Keratinocyte (primary cell): ENCODE results near the gene NINJ1. TPM values are rescaled to one million over a fixed set of nuclear protein-coding genes. Genes with fewer than 3 reads are reported as not detected.

Source experiments
- DNase-seq: peaks from one replicate; pipeline ENCODE4 v3.0.0-alpha.2; 2011; ENCODE audit warnings: low read depth, missing footprints, low spot score
- FAIRE-seq: peaks from 2 replicates; lab custom pipeline; 2011; peaks lifted over from hg19 to GRCh38; lab: Jason Lieb, UNC
- H2AFZ ChIP-seq: 2 replicates; pipeline ENCODE4 v1.6.0; 2012; ENCODE audit warnings: low read length, control low read depth, inconsistent platforms; ENCODE audit not compliant: control insufficient read depth
- H3K27ac ChIP-seq: 2 replicates; pipeline ENCODE4 v1.5.1; 2011; ENCODE audit warnings: low read length; ENCODE audit not compliant: control insufficient read depth, insufficient read depth
- H3K27me3 ChIP-seq: 3 replicates; pipeline ENCODE4 v1.6.0; 2011; ENCODE audit warnings: low read length; ENCODE audit not compliant: control insufficient read depth, insufficient read depth; ENCODE audit errors: extremely low read depth
- H3K36me3 ChIP-seq, 2 experiments: 2 replicates in 1 of 2; 3 replicates in 1 of 2; pipeline ENCODE4 v1.5.1; 2011; ENCODE audit warnings: low read length in 2 of 2, mild to moderate bottlenecking in 1 of 2; ENCODE audit not compliant: control insufficient read depth in 2 of 2, insufficient read depth in 2 of 2; ENCODE audit errors: extremely low read depth in 1 of 2
- H3K4me1 ChIP-seq: 3 replicates; pipeline ENCODE4 v1.5.1; 2011; ENCODE audit warnings: low read length; ENCODE audit not compliant: control insufficient read depth, insufficient read depth; ENCODE audit errors: extremely low read depth
- H3K4me2 ChIP-seq: 3 replicates; pipeline ENCODE4 v1.6.0; 2011; ENCODE audit warnings: low read depth, low read length; ENCODE audit not compliant: control insufficient read depth, insufficient read depth; ENCODE audit errors: extremely low read depth
- H3K4me3 ChIP-seq, 3 experiments: fragments of 200-600 bp in 1 of 3; sonication (generic) in 1 of 3; 2 replicates in 2 of 3; 3 replicates in 1 of 3; pipeline ENCODE4 v1.5.1; 2011 to 2016; ENCODE audit warnings: low read length in 3 of 3, mild to moderate bottlenecking in 3 of 3, control low read depth in 2 of 3, inconsistent platforms in 1 of 3, low read depth in 1 of 3, mixed read lengths in 1 of 3, mixed run types in 1 of 3, moderate library complexity in 1 of 3; ENCODE audit not compliant: control insufficient read depth in 2 of 3, insufficient read depth in 2 of 3; ENCODE audit errors: extremely low read depth in 1 of 3
- H3K79me2 ChIP-seq: 2 replicates; pipeline ENCODE4 v1.6.0; 2012; ENCODE audit warnings: low read length; ENCODE audit not compliant: control insufficient read depth, insufficient read depth
- H3K9ac ChIP-seq: 3 replicates; pipeline ENCODE4 v1.6.0; 2011; ENCODE audit warnings: low read length; ENCODE audit not compliant: control insufficient read depth, insufficient read depth; ENCODE audit errors: extremely low read depth
- H3K9me1 ChIP-seq: 3 replicates; pipeline ENCODE4 v1.6.0; 2011; ENCODE audit warnings: low read length; ENCODE audit not compliant: control insufficient read depth, insufficient read depth; ENCODE audit errors: extremely low read depth
- H3K9me3 ChIP-seq: 2 replicates; pipeline ENCODE4 v1.5.1; 2012; ENCODE audit warnings: low read depth, low read length; ENCODE audit not compliant: control insufficient read depth
- H4K20me1 ChIP-seq: 3 replicates; pipeline ENCODE4 v1.6.0; 2011; ENCODE audit warnings: low read length; ENCODE audit not compliant: control insufficient read depth, insufficient read depth; ENCODE audit errors: extremely low read depth
- EZH2 ChIP-seq: IDR thresholded peaks from one replicate; pipeline ENCODE4 v1.6.1; 2012; ENCODE audit warnings: inconsistent platforms, mild to moderate bottlenecking, low read length, moderate library complexity
- dilution Hi-C: fragments of 300-500 bp; cut with MboI; formaldehyde crosslinking; loops from one replicate; pipeline ENCODE4 v1.7.0; 2020; ENCODE audit warnings: low sequenced_read_pairs; ENCODE audit not compliant: extremely low pct_ligation_motif_present
- polyA plus RNA-seq, 5 experiments: library from polyadenylated mRNA; depleted of rRNA in 3 of 5; stranded (reverse) in 3 of 5; stranded (forward) in 1 of 5; unstranded in 1 of 5; fragments of >200 nt; gene quantifications; 1 replicate in 1 of 5; 2 replicates in 3 of 5; 3 replicates in 1 of 5; pipeline versions ENCODE4 v1.2.1 to v1.2.3, GENCODE V29; 2011 to 2012; ENCODE audit warnings: missing spikeins in 2 of 5, low read depth in 1 of 5, low replicate concordance in 1 of 5
- TF ChIP-seq, protein P1 (sequence below), 3 experiments: IDR thresholded peaks in 1 of 3; conservative IDR thresholded peaks in 1 of 3; optimal IDR thresholded peaks in 1 of 3; 2 replicates in 2 of 3; 3 replicates in 1 of 3; pipeline versions ENCODE3 to v1.5.1; 2011; ENCODE audit warnings: low read length in 3 of 3, mild to moderate bottlenecking in 3 of 3, moderate library complexity in 2 of 3, control low read depth in 1 of 3, inconsistent platforms in 1 of 3; ENCODE audit not compliant: insufficient read depth in 2 of 3; ENCODE audit errors: extremely low read depth in 1 of 3

NINJ1 gene
- polyA plus RNA-seq, 1 donor (not counting 4 experiments of a cell fraction or from before 2014, with no cell fraction given): 7.4 TPM

- Histone ChIP-seq H3K4me3 (no peak overlapping the region), H3K79me2 (no peaks in the 10 kb centered on the region), H3K27me3 (no peaks in the 10 kb centered on the region), H3K27ac (no peak overlapping the region), H3K9me1 (no peaks in the 10 kb centered on the region), H4K20me1 (no peaks in the 10 kb centered on the region), H3K36me3 (no peaks in the 10 kb centered on the region), H3K4me1 (no peaks in the 10 kb centered on the region), H3K9me3 (peaks cover 3% of the 10 kb centered on the region), H3K9ac (no peak overlapping the region), H2AFZ (no peak overlapping the region), H3K4me2 (no peak overlapping the region)
- FAIRE-seq (no peak), DNase-seq (no peak)
- no peak for TF ChIP-seq EZH2
- TF ChIP-seq, protein P1, sequence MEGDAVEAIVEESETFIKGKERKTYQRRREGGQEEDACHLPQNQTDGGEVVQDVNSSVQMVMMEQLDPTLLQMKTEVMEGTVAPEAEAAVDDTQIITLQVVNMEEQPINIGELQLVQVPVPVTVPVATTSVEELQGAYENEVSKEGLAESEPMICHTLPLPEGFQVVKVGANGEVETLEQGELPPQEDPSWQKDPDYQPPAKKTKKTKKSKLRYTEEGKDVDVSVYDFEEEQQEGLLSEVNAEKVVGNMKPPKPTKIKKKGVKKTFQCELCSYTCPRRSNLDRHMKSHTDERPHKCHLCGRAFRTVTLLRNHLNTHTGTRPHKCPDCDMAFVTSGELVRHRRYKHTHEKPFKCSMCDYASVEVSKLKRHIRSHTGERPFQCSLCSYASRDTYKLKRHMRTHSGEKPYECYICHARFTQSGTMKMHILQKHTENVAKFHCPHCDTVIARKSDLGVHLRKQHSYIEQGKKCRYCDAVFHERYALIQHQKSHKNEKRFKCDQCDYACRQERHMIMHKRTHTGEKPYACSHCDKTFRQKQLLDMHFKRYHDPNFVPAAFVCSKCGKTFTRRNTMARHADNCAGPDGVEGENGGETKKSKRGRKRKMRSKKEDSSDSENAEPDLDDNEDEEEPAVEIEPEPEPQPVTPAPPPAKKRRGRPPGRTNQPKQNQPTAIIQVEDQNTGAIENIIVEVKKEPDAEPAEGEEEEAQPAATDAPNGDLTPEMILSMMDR (optimal IDR thresholded peaks at IDR 0.05 in 1 of 3, IDR thresholded peaks at IDR 0.05 in 1 of 3, conservative IDR thresholded peaks at IDR 0.05 in 1 of 3; ENCODE audit: extremely low read depth in 1 of 3, insufficient read depth in 2 of 3, low read length in 3 of 3): no peak
- dilution Hi-C loops: no loop called here
Measured at GRCh38 chr9:93083592-93084470, 50.2 kb downstream of the NINJ1 start.

DNA sequence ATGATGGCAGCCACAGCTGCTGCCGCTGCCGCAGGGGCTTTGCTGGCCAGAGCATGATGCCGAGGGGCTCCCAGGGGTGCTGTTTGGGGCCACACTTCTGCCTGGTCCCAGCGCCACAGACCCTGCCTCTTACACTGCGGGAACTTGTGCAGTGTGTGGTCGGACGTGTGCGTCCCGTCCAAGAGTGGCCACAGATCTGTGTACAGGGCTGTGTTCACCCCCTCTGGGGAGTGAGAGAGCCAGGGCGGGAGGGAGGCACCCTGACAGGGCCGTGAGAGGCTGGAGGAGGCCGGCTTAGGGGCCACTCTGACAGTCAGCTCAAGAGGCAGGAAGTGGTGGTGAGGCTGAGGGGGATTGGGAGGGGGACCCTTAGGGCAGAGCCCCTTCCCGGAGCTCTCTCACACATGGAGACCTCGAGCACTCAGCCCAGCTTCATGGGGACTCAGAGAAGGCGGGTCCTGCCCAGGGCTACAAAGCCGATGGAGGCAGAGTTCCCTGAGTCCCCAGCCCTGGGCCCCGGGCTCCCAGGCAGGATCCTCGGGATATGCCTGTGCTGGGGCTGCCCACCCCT lies 51.1 kb downstream of the NINJ1 start:
- no peak for DNase-seq

More for the DNA sequence above, 51.1 kb downstream of the NINJ1 start:
- Histone ChIP-seq H4K20me1 (no peaks in the 10 kb centered on the region), H3K9ac (no peak overlapping the region), H3K27me3 (no peaks in the 10 kb centered on the region), H3K36me3 (no peaks in the 10 kb centered on the region), H3K27ac (no peak overlapping the region), H2AFZ (no peak overlapping the region), H3K9me1 (no peaks in the 10 kb centered on the region), H3K79me2 (no peaks in the 10 kb centered on the region), H3K4me3 (no peak overlapping the region), H3K9me3 (no peaks in the 10 kb centered on the region), H3K4me1 (no peaks in the 10 kb centered on the region), H3K4me2 (no peak overlapping the region)
- FAIRE-seq: no peak
- dilution Hi-C loops: no loop called here
- TF ChIP-seq, protein P1 (optimal IDR thresholded peaks at IDR 0.05 in 1 of 3, IDR thresholded peaks at IDR 0.05 in 1 of 3, conservative IDR thresholded peaks at IDR 0.05 in 1 of 3; ENCODE audit: extremely low read depth in 1 of 3, insufficient read depth in 2 of 3, low read length in 3 of 3): no peak
- TF ChIP-seq EZH2: no peak
